GM18951 (cell line): ENCODE measurements around the gene PCNA.

Experiments
- POLR2A ChIP-seq: IDR thresholded peaks from 4 replicates; pipeline ENCODE4 v1.6.1; 2011; ENCODE audit warnings: mild to moderate bottlenecking; ENCODE audit not compliant: insufficient read length, insufficient read depth; ENCODE audit errors: extremely low read depth
- in situ Hi-C: fragments of 300-500 bp; cut with MboI; formaldehyde crosslinking; loops from one replicate; pipeline ENCODE4 v1.12.0; 2022; ENCODE audit warnings: low sequenced_read_pairs, mixed read lengths, inconsistent platforms; ENCODE audit not compliant: unreplicated experiment

Gene PCNA

GRCh38 chr20:5150226-5151076 lies 30.7 kb upstream of the PCNA start:
- in situ Hi-C loops: no loop called here
- no peak for TF ChIP-seq POLR2A

DNA sequence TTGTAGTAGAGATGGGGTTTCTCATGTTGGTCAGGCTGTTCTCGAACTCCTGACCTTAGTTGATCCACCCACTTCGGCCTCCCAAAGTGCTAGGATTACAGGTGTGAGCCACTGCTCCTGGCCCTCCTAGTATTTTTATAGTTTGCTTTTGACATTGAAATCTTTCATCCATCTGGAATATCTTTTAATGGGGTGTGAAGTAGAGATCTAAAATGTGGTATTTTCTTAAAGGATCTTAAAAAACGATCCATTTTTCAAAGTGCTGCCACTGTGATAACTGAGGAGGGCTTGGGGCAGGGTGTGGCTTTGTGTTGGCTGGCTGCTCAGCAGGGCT lies 30.1 kb upstream of the PCNA start:
- in situ Hi-C loops: no loop called here

GRCh38 chr20:5148581-5148980 lies 28.8 kb upstream of the PCNA start:
- in situ Hi-C loops: no loop called here
- TF ChIP-seq POLR2A: no peak

More for the DNA sequence above, 30.1 kb upstream of the PCNA start:
- no peak for TF ChIP-seq POLR2A

GRCh38 chr20:5146871-5147592 lies 27.3 kb upstream of the PCNA start:
- in situ Hi-C loops: no loop called here

GRCh38 chr20:5146099-5146668 lies 26.4 kb upstream of the PCNA start:
- TF ChIP-seq POLR2A: no peak

More at GRCh38 chr20:5146871-5147592, 27.3 kb upstream of the PCNA start:
- no peak for TF ChIP-seq POLR2A

GRCh38 chr20:5145365-5146098 lies 25.8 kb upstream of the PCNA start:
- in situ Hi-C loops: no loop called here
- no peak for TF ChIP-seq POLR2A

More at GRCh38 chr20:5146099-5146668, 26.4 kb upstream of the PCNA start:
- in situ Hi-C loops: no loop called here

DNA sequence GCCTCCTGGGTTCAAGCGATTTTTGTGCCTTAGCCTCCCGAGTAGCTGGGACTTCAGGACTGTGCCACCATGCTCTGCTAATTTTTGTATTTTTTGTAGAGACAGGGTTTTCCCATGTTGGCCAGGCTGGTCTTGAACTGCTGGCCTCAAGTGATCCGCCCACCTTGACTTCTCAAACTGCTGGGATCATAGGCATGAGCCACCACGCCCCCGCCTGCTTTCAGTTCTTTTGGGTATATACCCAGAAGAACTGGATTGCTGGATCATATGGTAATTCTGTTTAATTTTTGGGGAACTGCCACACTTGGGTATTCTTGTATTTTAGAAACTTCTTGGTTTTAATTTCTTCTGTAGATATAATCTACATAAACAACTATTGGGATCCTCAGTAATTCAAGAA lies 24.1 kb upstream of the PCNA start:
- no peak for TF ChIP-seq POLR2A
- in situ Hi-C loops: no loop called here

DNA sequence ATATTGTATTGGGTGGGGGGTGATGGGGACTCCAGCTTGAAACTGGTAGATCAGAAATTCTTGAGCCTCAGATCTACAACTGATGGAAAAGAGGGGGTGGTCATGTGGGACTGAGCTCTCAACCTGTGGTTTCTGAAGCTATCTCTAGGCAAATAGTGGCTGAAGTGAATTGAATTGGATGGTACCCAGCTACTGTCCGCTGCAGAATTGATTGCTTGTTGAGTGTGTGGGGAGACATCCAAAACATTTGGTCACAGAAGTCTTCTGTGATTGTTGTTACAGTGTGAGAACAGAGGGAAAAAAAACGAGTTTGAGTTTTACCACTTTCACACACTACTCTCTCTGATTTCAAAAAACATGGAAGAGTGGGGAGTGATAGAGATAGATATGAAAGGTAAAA lies 21.9 kb upstream of the PCNA start:
- TF ChIP-seq POLR2A: no peak
- in situ Hi-C loops: no loop called here

DNA sequence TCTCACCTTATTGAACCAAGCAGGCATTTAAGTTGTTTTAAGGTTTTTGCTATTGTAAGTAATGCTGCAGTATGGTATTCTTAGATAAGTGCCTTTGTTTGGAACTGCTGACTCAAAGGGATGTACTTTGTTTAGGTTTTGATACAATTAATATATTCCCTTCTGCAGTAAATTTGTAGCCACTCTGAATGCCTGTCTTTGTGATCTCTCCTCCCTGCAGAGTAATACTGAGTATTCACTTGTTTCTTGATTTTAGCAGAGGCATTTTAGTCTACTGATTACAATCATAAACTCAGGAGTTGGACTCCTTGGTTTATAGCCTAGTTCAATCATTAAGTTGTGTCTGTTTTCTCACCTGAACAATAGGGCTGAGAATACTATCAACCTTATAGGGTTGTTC lies 20.4 kb upstream of the PCNA start:
- in situ Hi-C loops: no loop called here
- TF ChIP-seq POLR2A: no peak

GRCh38 chr20:5136096-5136495 lies 16.3 kb upstream of the PCNA start:
- in situ Hi-C loops: no loop called here
- no peak for TF ChIP-seq POLR2A

DNA sequence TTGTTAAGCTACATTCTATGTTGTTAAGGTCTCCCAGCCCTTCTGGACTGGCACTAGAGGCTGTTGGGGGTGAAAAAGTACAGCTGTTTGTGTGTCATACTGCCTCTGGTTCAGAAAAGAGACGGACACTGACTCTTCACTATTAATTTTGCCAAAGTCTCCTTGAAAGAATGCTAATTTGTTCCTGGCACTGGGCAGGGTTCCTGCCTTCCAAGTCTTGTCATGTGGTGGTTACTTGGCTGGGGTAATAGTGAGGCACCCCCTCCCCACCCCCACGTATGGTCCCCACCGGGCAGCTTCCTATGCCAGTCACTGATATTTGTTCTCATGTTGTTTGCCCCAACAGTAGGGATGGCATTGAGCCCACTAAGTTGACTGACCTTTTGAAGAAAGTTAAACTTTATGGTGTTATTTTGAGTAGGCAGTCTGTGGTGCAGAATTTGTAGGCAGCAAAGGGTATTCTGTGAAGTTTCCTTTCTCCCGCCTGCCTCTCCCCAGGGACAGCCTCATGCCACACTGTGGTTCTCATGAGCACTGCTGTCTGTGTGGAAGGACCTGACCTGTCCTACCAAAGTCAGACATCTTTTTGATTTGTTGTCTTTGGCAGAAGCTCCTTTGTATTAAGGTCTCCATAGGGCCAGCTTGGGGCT lies 15.7 kb upstream of the PCNA start:
- in situ Hi-C loops: no loop called here
- TF ChIP-seq POLR2A: no peak

DNA sequence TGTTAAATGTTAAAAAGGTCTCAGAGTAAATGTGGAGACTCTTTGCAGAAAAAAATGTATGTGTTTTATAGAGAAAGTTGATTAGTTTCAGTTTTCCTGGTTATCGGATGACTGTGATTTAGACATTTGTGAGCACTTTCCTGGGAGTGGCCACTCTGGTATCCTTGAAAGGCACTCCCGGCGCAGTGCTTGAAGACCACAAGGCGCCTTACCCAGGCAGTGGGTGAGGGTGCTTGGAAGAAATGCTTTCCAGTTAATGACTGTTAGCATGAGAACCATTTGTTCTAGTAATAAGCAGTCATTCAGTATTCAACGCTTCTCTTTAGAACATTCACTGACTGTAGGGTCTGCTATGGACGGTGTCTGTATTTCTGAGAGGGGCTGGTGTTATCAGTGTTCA lies 14.2 kb upstream of the PCNA start:
- in situ Hi-C loops: no loop called here
- no peak for TF ChIP-seq POLR2A

DNA sequence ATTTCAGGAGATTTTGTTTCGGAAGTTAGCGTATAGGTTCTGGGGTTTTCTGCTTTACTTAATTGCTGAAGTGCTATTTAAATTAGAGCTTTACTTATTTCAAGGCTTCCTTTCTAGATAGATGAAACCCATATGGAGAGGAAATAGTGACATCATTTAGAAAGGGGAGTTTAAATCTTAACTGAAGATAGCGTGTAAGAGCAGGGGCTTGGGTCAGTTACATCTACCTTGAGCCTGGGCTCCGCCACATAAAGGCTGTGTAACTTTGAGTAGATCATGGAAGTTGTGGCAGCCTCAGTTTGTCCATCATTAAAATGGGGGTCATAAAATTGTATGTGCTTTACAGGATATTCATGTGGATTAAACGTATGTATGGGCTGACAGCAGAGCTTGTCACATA lies 11.7 kb upstream of the PCNA start:
- TF ChIP-seq POLR2A: no peak
- in situ Hi-C loops: no loop called here

GRCh38 chr20:5128886-5129285 lies 9.1 kb upstream of the PCNA start:
- in situ Hi-C loops: loop anchor here (10.0 kb wide), 1 partner anchor 56 kb away; no protein-coding TSS in a partner anchor

More at GRCh38 chr20:5128886-5129285, 9.1 kb upstream of the PCNA start:
- no peak for TF ChIP-seq POLR2A
